H1 (cell line): ENCODE results near the gene TP53I3. TPM values are rescaled to one million over a fixed set of nuclear protein-coding genes. Genes with fewer than 3 reads are reported as not detected.

ENCODE experiments used
- CTCF ChIA-PET: fragments of 300-600 bp; sonication (Branson Sonifier 250); formaldehyde crosslinking; loops from one replicate; lab custom pipeline; 2021; ENCODE audit not compliant: partially characterized antibody; lab: Charles Lee
- POLR2A ChIA-PET: fragments of 300-600 bp; sonication (Branson Sonifier 250); formaldehyde crosslinking; loops from one replicate; lab custom pipeline; 2021; ENCODE audit warnings: inconsistent platforms; ENCODE audit not compliant: partially characterized antibody; lab: Charles Lee
- DNase-seq, 2 experiments: peaks; one replicate each; pipeline versions ENCODE4 v3.0.0 to v3.0.0-alpha.2; 2010 to 2022; ENCODE audit warnings: low spot score in 2 of 2, low read depth in 1 of 2, mixed read lengths in 1 of 2
- FAIRE-seq: peaks from 2 replicates; lab custom pipeline; 2011; peaks lifted over from hg19 to GRCh38; lab: Jason Lieb, UNC
- H2AFZ ChIP-seq: 2 replicates; pipeline ENCODE4 v1.8.1; 2012; ENCODE audit warnings: low read length, inconsistent platforms
- H2AK5ac ChIP-seq: 2 replicates; pipeline ENCODE4 v1.6.1; 2013; ENCODE audit warnings: low read depth, low read length
- H2BK120ac ChIP-seq: replicated peaks from 2 replicates; pipeline ENCODE3; 2013; ENCODE audit warnings: low read depth, low read length, inconsistent platforms
- H2BK12ac ChIP-seq: 2 replicates; pipeline ENCODE4 v1.6.1; 2013; ENCODE audit warnings: low read depth, low read length
- H2BK15ac ChIP-seq: 2 replicates; pipeline ENCODE4 v1.6.1; 2013; ENCODE audit warnings: low read length
- H2BK20ac ChIP-seq: 2 replicates; pipeline ENCODE4 v1.6.1; 2013; ENCODE audit warnings: low read length
- H2BK5ac ChIP-seq: 2 replicates; pipeline ENCODE4 v1.6.1; 2013; ENCODE audit warnings: low read depth, low read length
- H3K14ac ChIP-seq: 2 replicates; pipeline ENCODE4 v1.6.1; 2013; ENCODE audit warnings: inconsistent platforms; ENCODE audit not compliant: insufficient read length
- H3K18ac ChIP-seq: 2 replicates; pipeline ENCODE4 v1.6.1; 2013; ENCODE audit warnings: low read length; ENCODE audit errors: extremely low read depth
- H3K23ac ChIP-seq: 2 replicates; pipeline ENCODE4 v1.6.1; 2013; ENCODE audit warnings: inconsistent platforms; ENCODE audit not compliant: insufficient read length
- H3K23me2 ChIP-seq: 2 replicates; pipeline ENCODE4 v1.6.1; 2013; ENCODE audit warnings: low read depth, low read length
- H3K27ac ChIP-seq: 2 replicates; pipeline ENCODE4 v1.6.1; 2011; ENCODE audit warnings: low read depth, low read length, inconsistent platforms
- H3K27me3 ChIP-seq, 4 experiments: replicated peaks in 1 of 4; 1 replicate in 1 of 4; 2 replicates in 3 of 4; pipeline versions ENCODE4 v1.6.1 to v1.8.1; 2011 to 2013; ENCODE audit warnings: low read length in 3 of 4, mild to moderate bottlenecking in 3 of 4, inconsistent platforms in 2 of 4, mixed read lengths in 2 of 4, moderate library complexity in 1 of 4; ENCODE audit not compliant: control insufficient read depth in 3 of 4, insufficient read depth in 3 of 4; ENCODE audit errors: extremely low read depth in 1 of 4
- H3K36me3 ChIP-seq, 4 experiments: 2 replicates each; pipeline versions ENCODE4 v1.6.1 to v1.8.1; 2011 to 2013; ENCODE audit warnings: mild to moderate bottlenecking in 4 of 4, low read length in 3 of 4, moderate library complexity in 2 of 4, control low read depth in 1 of 4, inconsistent platforms in 1 of 4; ENCODE audit not compliant: insufficient read depth in 4 of 4, control insufficient read depth in 2 of 4
- H3K4ac ChIP-seq: replicated peaks from 2 replicates; pipeline ENCODE3; 2013; ENCODE audit warnings: low read length, low read depth, mixed read lengths, inconsistent platforms; ENCODE audit not compliant: insufficient read length
- H3K4me1 ChIP-seq, 4 experiments: replicated peaks in 1 of 4; 1 replicate in 1 of 4; 2 replicates in 3 of 4; pipeline versions ENCODE4 v1.6.1 to v1.8.1; 2011 to 2013; ENCODE audit warnings: low read length in 3 of 4, inconsistent platforms in 2 of 4, mixed read lengths in 1 of 4; ENCODE audit not compliant: insufficient read depth in 4 of 4, control insufficient read depth in 3 of 4
- H3K4me2 ChIP-seq, 2 experiments: 2 replicates each; pipeline versions ENCODE4 v1.6.1 to v1.8.1; 2011 to 2013; ENCODE audit warnings: low read depth in 2 of 2, low read length in 2 of 2, control low read depth in 1 of 2, inconsistent platforms in 1 of 2, mild to moderate bottlenecking in 1 of 2; ENCODE audit not compliant: insufficient read depth in 1 of 2
- H3K4me3 ChIP-seq, 4 experiments: fragments of 200-600, 300-600 bp in 1 of 4; sonication (generic), shearing (Covaris generic), sonication (Bioruptor Twin) in 1 of 4; 2 replicates each; pipeline versions ENCODE4 v1.5.1 to v1.8.1; 2011 to 2016; ENCODE audit warnings: low read length in 4 of 4, low read depth in 3 of 4, control low read depth in 2 of 4, inconsistent platforms in 2 of 4, mild to moderate bottlenecking in 2 of 4, mixed read lengths in 1 of 4, moderate library complexity in 1 of 4; ENCODE audit not compliant: insufficient read depth in 2 of 4; ENCODE audit errors: extremely low read depth in 1 of 4
- H3K56ac ChIP-seq: replicated peaks from 2 replicates; pipeline ENCODE3; 2013; ENCODE audit warnings: low read depth, mild to moderate bottlenecking, mixed read lengths, low read length, inconsistent platforms; ENCODE audit not compliant: insufficient read length
- H3K79me1 ChIP-seq: 2 replicates; pipeline ENCODE4 v1.6.1; 2013; ENCODE audit warnings: low read depth, low read length, control low read depth
- H3K79me2 ChIP-seq, 2 experiments: 2 replicates each; pipeline versions ENCODE4 v1.6.1 to v1.8.1; 2012 to 2013; ENCODE audit warnings: low read length in 2 of 2, mild to moderate bottlenecking in 2 of 2, inconsistent platforms in 1 of 2; ENCODE audit not compliant: insufficient read depth in 2 of 2, control insufficient read depth in 1 of 2
- H3K9ac ChIP-seq, 4 experiments: replicated peaks in 1 of 4; 1 replicate in 1 of 4; 2 replicates in 3 of 4; pipeline versions ENCODE4 v1.6.1 to v1.8.1; 2011 to 2013; ENCODE audit warnings: low read depth in 3 of 4, low read length in 3 of 4, control low read depth in 2 of 4, mild to moderate bottlenecking in 2 of 4, moderate library complexity in 2 of 4, inconsistent platforms in 1 of 4; ENCODE audit errors: extremely low read depth in 1 of 4
- H3K9me3 ChIP-seq, 2 experiments: 2 replicates each; pipeline versions ENCODE4 v1.6.1 to v1.8.1; 2012 to 2013; ENCODE audit warnings: mild to moderate bottlenecking in 2 of 2, moderate library complexity in 2 of 2, control low read depth in 1 of 2, inconsistent platforms in 1 of 2, low read depth in 1 of 2, low read length in 1 of 2, mixed read lengths in 1 of 2; ENCODE audit not compliant: insufficient read depth in 2 of 2
- H4K20me1 ChIP-seq, 2 experiments: replicated peaks in 1 of 2; 2 replicates each; pipeline versions ENCODE3 to v1.8.1; 2011 to 2013; ENCODE audit warnings: inconsistent platforms in 2 of 2, low read length in 2 of 2, mild to moderate bottlenecking in 1 of 2; ENCODE audit not compliant: insufficient read depth in 2 of 2, control insufficient read depth in 1 of 2
- H4K5ac ChIP-seq: 2 replicates; pipeline ENCODE4 v1.6.1; 2013; ENCODE audit warnings: low read length, low read depth, mixed read lengths, inconsistent platforms; ENCODE audit not compliant: insufficient read length
- H4K8ac ChIP-seq: 2 replicates; pipeline ENCODE4 v1.8.0; 2013; ENCODE audit warnings: mild to moderate bottlenecking, moderate library complexity, low read length, inconsistent platforms; ENCODE audit not compliant: insufficient read depth; ENCODE audit errors: extremely low read depth
- H4K91ac ChIP-seq: replicated peaks from 2 replicates; pipeline ENCODE3; 2013; ENCODE audit warnings: low read length, mixed read lengths, inconsistent platforms; ENCODE audit not compliant: insufficient read length
- ATF3 ChIP-seq: IDR thresholded peaks from 2 replicates; pipeline ENCODE4 v1.6.1; 2011; ENCODE audit warnings: low read depth, mild to moderate bottlenecking, low read length; ENCODE audit not compliant: insufficient read depth
- CHD2 ChIP-seq: IDR thresholded peaks from 2 replicates; pipeline ENCODE4 v1.6.1; 2012; ENCODE audit warnings: low read length, improper control_type of control experiment
- CTCF ChIP-seq, 3 experiments: IDR thresholded peaks; 1 replicate in 2 of 3; 2 replicates in 1 of 3; pipeline versions ENCODE4 v1.5.1 to v1.6.1; 2011; ENCODE audit warnings: low read length in 3 of 3, mild to moderate bottlenecking in 3 of 3, inconsistent platforms in 2 of 3, low read depth in 1 of 3, moderate library complexity in 1 of 3; ENCODE audit not compliant: insufficient read depth in 1 of 3; ENCODE audit errors: control extremely low read depth in 1 of 3
- E2F6 ChIP-seq: IDR thresholded peaks from 2 replicates; pipeline ENCODE4 v1.6.1; 2012; ENCODE audit warnings: inconsistent platforms
- GABPA ChIP-seq: IDR thresholded peaks from 2 replicates; pipeline ENCODE4 v1.6.1; 2011; ENCODE audit warnings: mild to moderate bottlenecking, low read length, moderate library complexity, borderline replicate concordance; ENCODE audit not compliant: insufficient read depth
- PHF8 ChIP-seq: fragments of 200-600 bp; sonication (generic); conservative IDR thresholded peaks from 2 replicates; pipeline ENCODE4 v1.7.1; 2012; ENCODE audit warnings: low read depth, mild to moderate bottlenecking, inconsistent platforms, low read length, moderate library complexity
- POLR2A ChIP-seq, 2 experiments: IDR thresholded peaks; 1 replicate in 1 of 2; 2 replicates in 1 of 2; pipeline ENCODE4 v1.6.1; 2011; ENCODE audit warnings: low read depth in 2 of 2, low read length in 2 of 2, mild to moderate bottlenecking in 2 of 2; ENCODE audit errors: control extremely low read depth in 1 of 2
- SIRT6 ChIP-seq: IDR thresholded peaks from one replicate; pipeline ENCODE4 v1.7.1; 2012; ENCODE audit warnings: low read length, inconsistent platforms
- SP4 ChIP-seq: IDR thresholded peaks from 2 replicates; pipeline ENCODE4 v1.6.1; 2012; ENCODE audit warnings: low read length, inconsistent platforms
- ZNF274 ChIP-seq: IDR thresholded peaks from 2 replicates; pipeline ENCODE4 v1.7.0; 2012; ENCODE audit warnings: low read length, borderline replicate concordance; ENCODE audit errors: extremely low read depth
- WGBS, 2 experiments: shearing (Covaris generic) in 1 of 2; methylation state at CpG; one replicate each; pipeline versions ENCODE4 v1.1.6 to v1.1.7; 2013 to 2015; ENCODE audit warnings: low lambda C conversion rate in 2 of 2, mixed read lengths in 2 of 2, inconsistent platforms in 1 of 2, low coverage in 1 of 2, missing lambda C conversion rate in 1 of 2; ENCODE audit not compliant: insufficient replicate concordance in 2 of 2, insufficient coverage in 1 of 2, insufficient read length in 1 of 2; ENCODE audit errors: extremely low coverage in 1 of 2, missing lambda C conversion rate in 1 of 2; 5-methylcytosine and 5-hydroxymethylcytosine counted together
- polyA plus RNA-seq, 7 experiments: library from polyadenylated mRNA; depleted of rRNA in 3 of 7; stranded (reverse) in 5 of 7; unstranded in 2 of 7; fragments of >200 nt in 5 of 7; fragments of 200-250 nt in 2 of 7; gene quantifications; 1 replicate in 5 of 7; 2 replicates in 1 of 7; 4 replicates in 1 of 7; pipeline versions ENCODE4 v1.2.1 to v1.2.3, GENCODE V29; 2011 to 2013; ENCODE audit warnings: missing spikeins in 2 of 7, mixed read lengths in 2 of 7
- total RNA-seq: library from RNA; stranded (reverse); fragmentation: NEBNext Ultra II Directional; extraction: Animal tissue kit (Norgen Biotek cat#: 25700); gene quantifications from 2 replicates; pipeline ENCODE4 v1.2.1, GENCODE V29; 2021

TP53I3 gene
- total and polyA plus RNA-seq, 2 of the 8 experiments (the other 6 are each of a cell fraction or from before 2014, with no cell fraction given), result 29.4 to 34.5 TPM

GRCh38 chr2:24072259-24072658 lies 12.4 kb downstream of the TP53I3 start:
- no peak overlapping the region for H2BK120ac ChIP-seq
- H3K14ac ChIP-seq, result no peak overlapping the region
- H3K56ac ChIP-seq, result no peak overlapping the region
- H2BK12ac ChIP-seq, result no peak overlapping the region
- FAIRE-seq (no peak), DNase-seq (no peak)
- no peak overlapping the region for H2BK20ac ChIP-seq
- H3K79me2 ChIP-seq, result peaks cover 0 to 27% of the 10 kb centered on the region in 2 experiments; a peak in 2 of 4 replicates
- ChIA-PET CTCF (interaction anchor here (0.6 to 1.3 kb wide), 2 partner anchors 11 to 58 kb away, joined by 3 to 8 read pairs; no protein-coding TSS in a partner anchor), POLR2A (interaction anchor here (1.0 to 2.8 kb wide), 7 partner anchors 8 to 145 kb away, joined by 4 to 14 read pairs (median 5); partner anchors contain the start of genes ATAD2B, TP53I3 and WDCP)
- H3K23ac ChIP-seq, result no peak overlapping the region
- H3K4me2 ChIP-seq, result no peak overlapping the region
- no peak overlapping the region for H3K4me3 ChIP-seq
- H3K36me3 ChIP-seq, result peaks cover 0 to 40% (median 24%) of the 10 kb centered on the region in 4 experiments; a peak in 7 of 8 replicates
- no peak overlapping the region for H3K18ac ChIP-seq
- no peak overlapping the region for H2AK5ac ChIP-seq
- no peak overlapping the region for H3K4ac ChIP-seq
- no peak overlapping the region for H2BK5ac ChIP-seq
- H2BK15ac ChIP-seq, result no peak overlapping the region
- H2AFZ ChIP-seq, result no peak overlapping the region
- no peak overlapping the region for H3K9ac ChIP-seq
- 90% methylated on average over 4 of the region's 4 CpGs; no CpG with 5 or more reads in 1 of the 2 experiments for WGBS, 2 experiments
- no peaks in the 10 kb centered on the region for H3K27me3 ChIP-seq
- peaks cover 0 to 2% of the 10 kb centered on the region in 2 experiments for H4K20me1 ChIP-seq
- H3K27ac ChIP-seq, result no peak overlapping the region
- H3K9me3 ChIP-seq, result no peaks in the 10 kb centered on the region
- no peak overlapping the region for H4K8ac ChIP-seq
- peaks cover 0 to 2% (median 0%) of the 10 kb centered on the region in 4 experiments; a peak in 2 of 7 replicates for H3K4me1 ChIP-seq
- H3K23me2 ChIP-seq, result peaks cover under 1% of the 10 kb centered on the region; the same call in 1 of the 2 replicates
- no peak overlapping the region for H4K5ac ChIP-seq
- H4K91ac ChIP-seq, result no peak overlapping the region
- no peaks in the 10 kb centered on the region; the same call in 1 of the 2 replicates for H3K79me1 ChIP-seq
- TF ChIP-seq POLR2A (IDR thresholded peaks at IDR 0.05; ENCODE audit: control extremely low read depth in 1 of 2, low read depth in 2 of 2, low read length in 2 of 2) (no peak), ZNF274 (no peak), SP4 (no peak), E2F6 (no peak), PHF8 (no peak), ATF3 (no peak), CTCF (IDR thresholded peaks at IDR 0.05; ENCODE audit: control extremely low read depth in 1 of 3, insufficient read depth in 1 of 3, low read depth in 1 of 3, low read length in 3 of 3) (no peak), SIRT6 (no peak), CHD2 (no peak), GABPA (no peak)
